HEK293 (cell line): Measurements from ENCODE around the gene USP6.

ENCODE experiments used
- CTCF ChIA-PET: fragments of 350-600 bp; formaldehyde crosslinking; extraction: SDS; loops from one replicate; lab custom pipeline; 2021; ENCODE audit warnings: antibody characterized with exemption; lab: Yijun Ruan, JAX
- POLR2A ChIA-PET: fragments of 300-600 bp; formaldehyde crosslinking; extraction: SDS; loops from one replicate; lab custom pipeline; 2020; ENCODE audit warnings: antibody characterized with exemption, inconsistent platforms; lab: Yijun Ruan, JAX
- H3K27ac ChIP-seq: fragments of 200-500 bp; sonication (Bioruptor generic); 2 replicates; pipeline ENCODE4 v1.5.1; 2014; ENCODE audit warnings: low read depth, low read length, control low read depth, inconsistent platforms; ENCODE audit errors: extremely low read depth
- H3K36me3 ChIP-seq, 2 experiments: fragments of 200-500 bp in 1 of 2; sonication (Bioruptor generic) in 1 of 2; 1 replicate in 1 of 2; 2 replicates in 1 of 2; pipeline ENCODE4 v1.5.1; 2014 to 2017; ENCODE audit warnings: inconsistent platforms in 2 of 2, low read length in 2 of 2; ENCODE audit not compliant: control insufficient read depth in 2 of 2, insufficient read depth in 1 of 2
- H3K4me1 ChIP-seq: fragments of 200-500 bp; sonication (Bioruptor generic); 2 replicates; pipeline ENCODE4 v1.5.1; 2014; ENCODE audit warnings: mild to moderate bottlenecking, low read length, inconsistent platforms; ENCODE audit not compliant: control insufficient read depth, insufficient read depth
- H3K4me3 ChIP-seq: 2 replicates; pipeline ENCODE4 v1.5.1; 2011; ENCODE audit warnings: low read depth, mild to moderate bottlenecking, control low read depth, low read length, moderate library complexity
- H3K9me3 ChIP-seq: fragments of 200-500 bp; sonication (Bioruptor generic); 2 replicates; pipeline ENCODE4 v1.5.1; 2014; ENCODE audit warnings: low read depth, low read length, inconsistent platforms; ENCODE audit not compliant: control insufficient read depth, insufficient read depth
- FEZF1 ChIP-seq: fragments of 450-650 bp; formaldehyde crosslinking; IDR thresholded peaks from 2 replicates; pipeline ENCODE4 v1.5.1; 2016; ENCODE audit warnings: missing biosample characterization, missing genetic modification characterization
- GLI2 ChIP-seq: fragments of 450-650 bp; formaldehyde crosslinking; IDR thresholded peaks from 2 replicates; pipeline ENCODE4; 2017; ENCODE audit warnings: missing biosample characterization, missing genetic modification characterization, low read depth, borderline replicate concordance
- IKZF3 ChIP-seq: fragments of 450-650 bp; IDR thresholded peaks from 2 replicates; pipeline ENCODE4 v1.5.0; 2018; ENCODE audit warnings: missing biosample characterization, mild to moderate bottlenecking, missing genetic modification characterization, moderate library complexity
- MEIS1 ChIP-seq: sonication (generic); formaldehyde crosslinking; IDR thresholded peaks from 2 replicates; pipeline ENCODE4 v1.8.1; 2022; ENCODE audit warnings: missing genetic modification reagents, mild to moderate bottlenecking, borderline replicate concordance
- WT1 ChIP-seq: fragments of 450-650 bp; formaldehyde crosslinking; IDR thresholded peaks from 2 replicates; pipeline ENCODE4 v1.5.1; 2016; ENCODE audit warnings: missing biosample characterization, missing genetic modification characterization
- YY1 ChIP-seq: fragments of 450-650 bp; formaldehyde crosslinking; IDR thresholded peaks from 2 replicates; pipeline ENCODE4 v1.5.1; 2018; ENCODE audit warnings: missing biosample characterization, missing genetic modification characterization
- ZNF48 ChIP-seq: fragments of 450-650 bp; formaldehyde crosslinking; IDR thresholded peaks from 2 replicates; pipeline ENCODE4 v1.5.1; 2016; ENCODE audit warnings: missing biosample characterization, missing genetic modification characterization
- ZNF501 ChIP-seq: fragments of 450-650 bp; formaldehyde crosslinking; IDR thresholded peaks from 2 replicates; pipeline ENCODE4 v1.5.1; 2016; ENCODE audit warnings: missing biosample characterization, missing genetic modification characterization
- ZNF610 ChIP-seq: fragments of 450-650 bp; formaldehyde crosslinking; IDR thresholded peaks from 2 replicates; pipeline ENCODE4 v1.5.1; 2016; ENCODE audit warnings: missing biosample characterization, missing genetic modification characterization, borderline replicate concordance
- ZNF623 ChIP-seq: fragments of 450-650 bp; formaldehyde crosslinking; IDR thresholded peaks from 2 replicates; pipeline ENCODE4 v1.5.1; 2016; ENCODE audit warnings: missing biosample characterization, missing genetic modification characterization
- ZNF658 ChIP-seq: fragments of 450-650 bp; formaldehyde crosslinking; IDR thresholded peaks from 2 replicates; pipeline ENCODE4; 2016; ENCODE audit warnings: missing biosample characterization, missing genetic modification characterization
- ZNF677 ChIP-seq: fragments of 450-650 bp; IDR thresholded peaks from 2 replicates; pipeline ENCODE4 v1.5.0; 2018; ENCODE audit warnings: missing biosample characterization, mild to moderate bottlenecking, missing genetic modification characterization, moderate library complexity
- ZNF707 ChIP-seq: fragments of 450-650 bp; formaldehyde crosslinking; IDR thresholded peaks from 2 replicates; pipeline ENCODE4 v1.5.1; 2016; ENCODE audit warnings: missing biosample characterization, missing genetic modification characterization
- ZSCAN16 ChIP-seq: fragments of 450-650 bp; formaldehyde crosslinking; IDR thresholded peaks from 2 replicates; pipeline ENCODE4 v1.5.1; 2016; ENCODE audit warnings: missing biosample characterization, missing genetic modification characterization
- TF ChIP-seq, protein P1 (sequence below): fragments of 450-650 bp; formaldehyde crosslinking; IDR thresholded peaks from 2 replicates; pipeline ENCODE4 v1.5.1; 2016; ENCODE audit warnings: missing biosample characterization, missing genetic modification characterization
- TF ChIP-seq, protein P2 (sequence below): fragments of 450-650 bp; formaldehyde crosslinking; IDR thresholded peaks from 2 replicates; pipeline ENCODE4 v1.5.1; 2016; ENCODE audit warnings: missing biosample characterization, missing genetic modification characterization
- TF ChIP-seq, protein P3 (sequence below): fragments of 450-650 bp; formaldehyde crosslinking; IDR thresholded peaks from 2 replicates; pipeline ENCODE4; 2016; ENCODE audit warnings: missing biosample characterization, missing genetic modification characterization
- TF ChIP-seq, protein P4 (sequence below): fragments of 450-650 bp; formaldehyde crosslinking; IDR thresholded peaks from 2 replicates; pipeline ENCODE4 v1.5.1; 2017; ENCODE audit warnings: missing biosample characterization, missing genetic modification characterization
- TF ChIP-seq, protein P5 (sequence below): fragments of 450-650 bp; formaldehyde crosslinking; optimal IDR thresholded peaks from 2 replicates; pipeline ENCODE3; 2016; ENCODE audit warnings: missing biosample characterization, mild to moderate bottlenecking, missing genetic modification characterization
- TF ChIP-seq, protein P6 (sequence below): fragments of 450-650 bp; formaldehyde crosslinking; conservative IDR thresholded peaks from 2 replicates; pipeline ENCODE4 v1.5.1; 2016; ENCODE audit warnings: low read depth, missing biosample characterization, missing genetic modification characterization

USP6 gene

DNA sequence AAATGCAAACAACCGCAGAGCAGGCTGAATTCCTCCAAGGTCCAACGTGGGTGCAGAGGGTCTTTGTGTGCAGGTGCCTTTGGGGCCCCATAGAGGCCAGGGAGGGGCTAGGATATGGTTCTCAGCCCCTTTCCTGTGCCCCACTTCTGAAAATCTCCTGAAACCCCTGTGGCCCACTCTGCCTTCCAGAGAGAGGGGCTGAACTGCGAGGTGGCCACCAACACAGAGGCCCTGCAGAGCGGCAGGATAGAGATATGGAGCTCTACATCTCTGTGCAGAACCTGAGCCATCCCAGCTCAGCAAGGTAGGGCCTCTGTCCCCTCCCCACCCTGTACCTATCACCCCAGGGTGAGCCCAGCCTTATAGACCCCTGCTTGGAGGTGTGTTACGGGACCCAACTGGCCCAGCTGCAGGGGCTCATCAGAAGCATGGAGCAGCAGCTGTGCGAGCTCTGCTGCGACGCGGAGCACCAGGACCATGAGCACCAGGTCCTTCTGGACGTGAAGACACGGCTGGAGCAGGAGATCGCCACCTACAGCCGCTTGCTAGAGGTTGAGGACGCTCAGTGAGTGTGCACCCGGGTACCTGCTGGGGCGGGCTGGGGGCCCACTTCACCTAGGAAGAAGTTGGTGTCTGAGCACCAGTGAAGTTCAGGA, 5.5 kb downstream of the USP6 start:
- Histone ChIP-seq H3K4me3 (no peak overlapping the region), H3K27ac (no peak overlapping the region), H3K4me1 (no peaks in the 10 kb centered on the region)
- ChIA-PET CTCF (no interaction called here), POLR2A (no interaction called here)
- TF ChIP-seq ZNF707 (tag by site-specific recombination) (no peak), MEIS1 (no peak), ZNF501 (tag by site-specific recombination) (no peak), ZNF623 (no peak), ZNF658 (tag by site-specific recombination) (no peak), ZNF48 (tag by site-specific recombination) (no peak), GLI2 (no peak), WT1 (tag by site-specific recombination) (no peak), IKZF3 (tag by site-specific recombination) (no peak), FEZF1 (no peak), ZSCAN16 (tag by site-specific recombination) (no peak), YY1 (tag by site-specific recombination) (no peak), ZNF677 (tag by site-specific recombination) (no peak), ZNF610 (tag by site-specific recombination) (no peak)
- TF ChIP-seq, protein P1, sequence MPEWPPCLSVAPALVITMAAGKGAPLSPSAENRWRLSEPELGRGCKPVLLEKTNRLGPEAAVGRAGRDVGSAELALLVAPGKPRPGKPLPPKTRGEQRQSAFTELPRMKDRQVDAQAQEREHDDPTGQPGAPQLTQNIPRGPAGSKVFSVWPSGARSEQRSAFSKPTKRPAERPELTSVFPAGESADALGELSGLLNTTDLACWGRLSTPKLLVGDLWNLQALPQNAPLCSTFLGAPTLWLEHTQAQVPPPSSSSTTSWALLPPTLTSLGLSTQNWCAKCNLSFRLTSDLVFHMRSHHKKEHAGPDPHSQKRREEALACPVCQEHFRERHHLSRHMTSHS (tag by site-specific recombination): no peak
- TF ChIP-seq, protein P2, sequence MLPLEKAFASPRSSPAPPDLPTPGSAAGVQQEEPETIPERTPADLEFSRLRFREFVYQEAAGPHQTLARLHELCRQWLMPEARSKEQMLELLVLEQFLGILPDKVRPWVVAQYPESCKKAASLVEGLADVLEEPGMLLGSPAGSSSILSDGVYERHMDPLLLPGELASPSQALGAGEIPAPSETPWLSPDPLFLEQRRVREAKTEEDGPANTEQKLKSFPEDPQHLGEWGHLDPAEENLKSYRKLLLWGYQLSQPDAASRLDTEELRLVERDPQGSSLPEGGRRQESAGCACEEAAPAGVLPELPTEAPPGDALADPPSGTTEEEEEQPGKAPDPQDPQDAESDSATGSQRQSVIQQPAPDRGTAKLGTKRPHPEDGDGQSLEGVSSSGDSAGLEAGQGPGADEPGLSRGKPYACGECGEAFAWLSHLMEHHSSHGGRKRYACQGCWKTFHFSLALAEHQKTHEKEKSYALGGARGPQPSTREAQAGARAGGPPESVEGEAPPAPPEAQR (tag by site-specific recombination): no peak
- TF ChIP-seq, protein P3, sequence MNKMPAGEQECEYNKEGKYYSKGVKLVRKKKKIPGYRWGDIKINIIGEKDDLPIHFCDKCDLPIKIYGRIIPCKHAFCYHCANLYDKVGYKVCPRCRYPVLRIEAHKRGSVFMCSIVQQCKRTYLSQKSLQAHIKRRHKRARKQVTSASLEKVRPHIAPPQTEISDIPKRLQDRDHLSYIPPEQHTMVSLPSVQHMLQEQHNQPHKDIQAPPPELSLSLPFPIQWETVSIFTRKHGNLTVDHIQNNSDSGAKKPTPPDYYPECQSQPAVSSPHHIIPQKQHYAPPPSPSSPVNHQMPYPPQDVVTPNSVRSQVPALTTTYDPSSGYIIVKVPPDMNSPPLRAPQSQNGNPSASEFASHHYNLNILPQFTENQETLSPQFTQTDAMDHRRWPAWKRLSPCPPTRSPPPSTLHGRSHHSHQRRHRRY (tag by site-specific recombination): no peak
- TF ChIP-seq, protein P4, sequence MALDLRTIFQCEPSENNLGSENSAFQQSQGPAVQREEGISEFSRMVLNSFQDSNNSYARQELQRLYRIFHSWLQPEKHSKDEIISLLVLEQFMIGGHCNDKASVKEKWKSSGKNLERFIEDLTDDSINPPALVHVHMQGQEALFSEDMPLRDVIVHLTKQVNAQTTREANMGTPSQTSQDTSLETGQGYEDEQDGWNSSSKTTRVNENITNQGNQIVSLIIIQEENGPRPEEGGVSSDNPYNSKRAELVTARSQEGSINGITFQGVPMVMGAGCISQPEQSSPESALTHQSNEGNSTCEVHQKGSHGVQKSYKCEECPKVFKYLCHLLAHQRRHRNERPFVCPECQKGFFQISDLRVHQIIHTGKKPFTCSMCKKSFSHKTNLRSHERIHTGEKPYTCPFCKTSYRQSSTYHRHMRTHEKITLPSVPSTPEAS (tag by site-specific recombination): no peak
- TF ChIP-seq, protein P5, sequence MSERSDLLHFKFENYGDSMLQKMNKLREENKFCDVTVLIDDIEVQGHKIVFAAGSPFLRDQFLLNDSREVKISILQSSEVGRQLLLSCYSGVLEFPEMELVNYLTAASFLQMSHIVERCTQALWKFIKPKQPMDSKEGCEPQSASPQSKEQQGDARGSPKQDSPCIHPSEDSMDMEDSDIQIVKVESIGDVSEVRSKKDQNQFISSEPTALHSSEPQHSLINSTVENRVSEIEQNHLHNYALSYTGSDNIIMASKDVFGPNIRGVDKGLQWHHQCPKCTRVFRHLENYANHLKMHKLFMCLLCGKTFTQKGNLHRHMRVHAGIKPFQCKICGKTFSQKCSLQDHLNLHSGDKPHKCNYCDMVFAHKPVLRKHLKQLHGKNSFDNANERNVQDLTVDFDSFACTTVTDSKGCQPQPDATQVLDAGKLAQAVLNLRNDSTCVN (tag by site-specific recombination): no peak
- TF ChIP-seq, protein P6, sequence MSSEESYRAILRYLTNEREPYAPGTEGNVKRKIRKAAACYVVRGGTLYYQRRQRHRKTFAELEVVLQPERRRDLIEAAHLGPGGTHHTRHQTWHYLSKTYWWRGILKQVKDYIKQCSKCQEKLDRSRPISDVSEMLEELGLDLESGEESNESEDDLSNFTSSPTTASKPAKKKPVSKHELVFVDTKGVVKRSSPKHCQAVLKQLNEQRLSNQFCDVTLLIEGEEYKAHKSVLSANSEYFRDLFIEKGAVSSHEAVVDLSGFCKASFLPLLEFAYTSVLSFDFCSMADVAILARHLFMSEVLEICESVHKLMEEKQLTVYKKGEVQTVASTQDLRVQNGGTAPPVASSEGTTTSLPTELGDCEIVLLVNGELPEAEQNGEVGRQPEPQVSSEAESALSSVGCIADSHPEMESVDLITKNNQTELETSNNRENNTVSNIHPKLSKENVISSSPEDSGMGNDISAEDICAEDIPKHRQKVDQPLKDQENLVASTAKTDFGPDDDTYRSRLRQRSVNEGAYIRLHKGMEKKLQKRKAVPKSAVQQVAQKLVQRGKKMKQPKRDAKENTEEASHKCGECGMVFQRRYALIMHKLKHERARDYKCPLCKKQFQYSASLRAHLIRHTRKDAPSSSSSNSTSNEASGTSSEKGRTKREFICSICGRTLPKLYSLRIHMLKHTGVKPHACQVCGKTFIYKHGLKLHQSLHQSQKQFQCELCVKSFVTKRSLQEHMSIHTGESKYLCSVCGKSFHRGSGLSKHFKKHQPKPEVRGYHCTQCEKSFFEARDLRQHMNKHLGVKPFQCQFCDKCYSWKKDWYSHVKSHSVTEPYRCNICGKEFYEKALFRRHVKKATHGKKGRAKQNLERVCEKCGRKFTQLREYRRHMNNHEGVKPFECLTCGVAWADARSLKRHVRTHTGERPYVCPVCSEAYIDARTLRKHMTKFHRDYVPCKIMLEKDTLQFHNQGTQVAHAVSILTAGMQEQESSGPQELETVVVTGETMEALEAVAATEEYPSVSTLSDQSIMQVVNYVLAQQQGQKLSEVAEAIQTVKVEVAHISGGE (tag by site-specific recombination): no peak
- TF ChIP-seq, all 188 proteins: peak for 0
- no peaks in the 10 kb centered on the region for H3K36me3 ChIP-seq
- H3K9me3 ChIP-seq: no peaks in the 10 kb centered on the region
